ENCODE results near the gene ZMYM3.

Gene ZMYM3

GRCh38 chrX:71199252-71200008, 54.5 kb downstream of the ZMYM3 start:
- no peak for DNase-seq

- no peak for DNase-seq
These were observed 55.9 kb downstream of the ZMYM3 start for GRCh38 chrX:71198066-71198465.

GRCh38 chrX:71195964-71196649, 57.8 kb downstream of the ZMYM3 start:
- DNase-seq = no peak

GRCh38 chrX:71191248-71191647, 62.7 kb downstream of the ZMYM3 start:
- no peak for DNase-seq

Measured in stimulated activated CD4-positive, alpha-beta T cell treated with anti-CD3 and anti-CD28 coated beads, Interleukin-1b, Interleukin-23, amount 100 ng/mL, for 48 hours (primary cell).